Measurements from ENCODE around the gene ELP4.

DNA sequence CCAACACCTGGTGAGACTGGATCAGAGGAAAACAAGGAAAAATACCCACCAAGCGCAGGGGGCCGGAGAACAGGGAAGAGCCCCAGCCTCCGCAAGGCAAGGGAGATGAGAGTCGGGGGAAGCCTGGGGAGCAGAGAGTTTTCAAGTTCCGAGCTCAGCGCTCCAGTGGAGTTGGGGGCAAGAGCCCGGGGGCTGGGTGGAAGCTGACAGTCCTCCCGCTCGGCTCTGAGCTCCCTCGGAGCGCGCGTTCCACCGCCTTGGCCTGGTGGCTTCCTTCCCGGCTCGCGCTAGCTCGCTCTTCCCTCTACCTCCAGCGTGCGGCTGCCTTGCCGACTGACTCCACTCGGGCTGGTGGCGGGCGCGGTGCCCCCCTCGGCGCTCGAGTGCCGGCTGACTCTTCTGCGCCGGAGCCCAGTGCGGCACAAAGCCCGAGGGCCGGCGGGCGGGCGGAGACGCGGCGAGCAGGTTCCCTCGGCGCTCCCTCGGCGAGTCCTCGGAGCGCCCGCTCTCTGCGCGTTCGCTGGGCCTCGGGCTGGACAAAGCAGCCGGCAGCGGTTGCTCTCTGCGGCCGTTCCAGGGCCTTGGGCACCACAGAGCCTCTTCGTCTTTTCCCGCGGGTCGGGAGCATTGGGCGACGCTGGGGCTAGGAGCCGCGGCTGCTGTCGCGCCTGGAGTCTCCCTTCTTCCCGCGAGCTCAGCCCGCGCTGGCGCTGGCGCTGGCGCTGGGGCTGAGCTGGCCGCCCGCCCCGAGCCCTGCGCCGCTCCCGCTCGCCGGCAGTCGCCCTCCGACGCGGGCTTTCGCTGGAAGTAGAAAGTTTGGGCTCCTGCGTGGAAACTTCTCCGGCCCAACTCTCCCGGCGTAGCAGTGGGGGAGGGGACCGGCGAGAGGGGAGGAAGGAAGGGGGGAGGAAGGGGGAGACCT is 300.6 kb downstream of the ELP4 start:
- TF ChIP-seq POLR2A (IDR thresholded peaks at IDR 0.05; ENCODE audit: low read depth, low read length) (no peak), TAF1 (IDR thresholded peaks at IDR 0.05; ENCODE audit: low read depth, low read length) (no peak), SPI1 (IDR thresholded peaks at IDR 0.05; ENCODE audit: low read depth, low read length) (no peak)
